Measurements from ENCODE around the gene PTPRE.

The PTPRE gene

GRCh38 chr10:128071417-128071782 is 164.5 kb downstream of the PTPRE start:
- H3K27me3 ChIP-seq (ENCODE audit: insufficient read depth, poor library complexity, severe bottlenecking): no peaks in the 10 kb centered on the region
- no peak overlapping the region for H3K27ac ChIP-seq (replicated peaks)
- H3K4me3 ChIP-seq (replicated peaks; ENCODE audit: insufficient read depth, low read length): no peak overlapping the region
- no peak for DNase-seq (ENCODE audit: low read depth in 1 of 2, low spot score in 1 of 2)
- TF ChIP-seq SPI1 (IDR thresholded peaks at IDR 0.05; ENCODE audit: borderline replicate concordance, low read depth): no peak
- no peak for TF ChIP-seq GABPA (IDR thresholded peaks at IDR 0.05; ENCODE audit: low read depth)
- TF ChIP-seq, protein P1, sequence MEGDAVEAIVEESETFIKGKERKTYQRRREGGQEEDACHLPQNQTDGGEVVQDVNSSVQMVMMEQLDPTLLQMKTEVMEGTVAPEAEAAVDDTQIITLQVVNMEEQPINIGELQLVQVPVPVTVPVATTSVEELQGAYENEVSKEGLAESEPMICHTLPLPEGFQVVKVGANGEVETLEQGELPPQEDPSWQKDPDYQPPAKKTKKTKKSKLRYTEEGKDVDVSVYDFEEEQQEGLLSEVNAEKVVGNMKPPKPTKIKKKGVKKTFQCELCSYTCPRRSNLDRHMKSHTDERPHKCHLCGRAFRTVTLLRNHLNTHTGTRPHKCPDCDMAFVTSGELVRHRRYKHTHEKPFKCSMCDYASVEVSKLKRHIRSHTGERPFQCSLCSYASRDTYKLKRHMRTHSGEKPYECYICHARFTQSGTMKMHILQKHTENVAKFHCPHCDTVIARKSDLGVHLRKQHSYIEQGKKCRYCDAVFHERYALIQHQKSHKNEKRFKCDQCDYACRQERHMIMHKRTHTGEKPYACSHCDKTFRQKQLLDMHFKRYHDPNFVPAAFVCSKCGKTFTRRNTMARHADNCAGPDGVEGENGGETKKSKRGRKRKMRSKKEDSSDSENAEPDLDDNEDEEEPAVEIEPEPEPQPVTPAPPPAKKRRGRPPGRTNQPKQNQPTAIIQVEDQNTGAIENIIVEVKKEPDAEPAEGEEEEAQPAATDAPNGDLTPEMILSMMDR (IDR thresholded peaks at IDR 0.05; ENCODE audit: insufficient read depth, low read length): no peak
- TF ChIP-seq POLR2AphosphoS5 (IDR thresholded peaks at IDR 0.05; ENCODE audit: low read depth): no peak
- TF ChIP-seq, protein P2, sequence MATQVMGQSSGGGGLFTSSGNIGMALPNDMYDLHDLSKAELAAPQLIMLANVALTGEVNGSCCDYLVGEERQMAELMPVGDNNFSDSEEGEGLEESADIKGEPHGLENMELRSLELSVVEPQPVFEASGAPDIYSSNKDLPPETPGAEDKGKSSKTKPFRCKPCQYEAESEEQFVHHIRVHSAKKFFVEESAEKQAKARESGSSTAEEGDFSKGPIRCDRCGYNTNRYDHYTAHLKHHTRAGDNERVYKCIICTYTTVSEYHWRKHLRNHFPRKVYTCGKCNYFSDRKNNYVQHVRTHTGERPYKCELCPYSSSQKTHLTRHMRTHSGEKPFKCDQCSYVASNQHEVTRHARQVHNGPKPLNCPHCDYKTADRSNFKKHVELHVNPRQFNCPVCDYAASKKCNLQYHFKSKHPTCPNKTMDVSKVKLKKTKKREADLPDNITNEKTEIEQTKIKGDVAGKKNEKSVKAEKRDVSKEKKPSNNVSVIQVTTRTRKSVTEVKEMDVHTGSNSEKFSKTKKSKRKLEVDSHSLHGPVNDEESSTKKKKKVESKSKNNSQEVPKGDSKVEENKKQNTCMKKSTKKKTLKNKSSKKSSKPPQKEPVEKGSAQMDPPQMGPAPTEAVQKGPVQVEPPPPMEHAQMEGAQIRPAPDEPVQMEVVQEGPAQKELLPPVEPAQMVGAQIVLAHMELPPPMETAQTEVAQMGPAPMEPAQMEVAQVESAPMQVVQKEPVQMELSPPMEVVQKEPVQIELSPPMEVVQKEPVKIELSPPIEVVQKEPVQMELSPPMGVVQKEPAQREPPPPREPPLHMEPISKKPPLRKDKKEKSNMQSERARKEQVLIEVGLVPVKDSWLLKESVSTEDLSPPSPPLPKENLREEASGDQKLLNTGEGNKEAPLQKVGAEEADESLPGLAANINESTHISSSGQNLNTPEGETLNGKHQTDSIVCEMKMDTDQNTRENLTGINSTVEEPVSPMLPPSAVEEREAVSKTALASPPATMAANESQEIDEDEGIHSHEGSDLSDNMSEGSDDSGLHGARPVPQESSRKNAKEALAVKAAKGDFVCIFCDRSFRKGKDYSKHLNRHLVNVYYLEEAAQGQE (IDR thresholded peaks at IDR 0.05; ENCODE audit: insufficient replicate concordance, low read depth): no peak

- TF ChIP-seq, protein P1 (IDR thresholded peaks at IDR 0.05; ENCODE audit: insufficient read depth, low read length): no peak
- TF ChIP-seq, protein P2 (IDR thresholded peaks at IDR 0.05; ENCODE audit: insufficient replicate concordance, low read depth): no peak
- TF ChIP-seq POLR2AphosphoS5 (IDR thresholded peaks at IDR 0.05; ENCODE audit: low read depth) (no peak), GABPA (IDR thresholded peaks at IDR 0.05; ENCODE audit: low read depth) (no peak), SPI1 (IDR thresholded peaks at IDR 0.05; ENCODE audit: borderline replicate concordance, low read depth) (no peak)
- no peak for DNase-seq (ENCODE audit: low read depth in 1 of 2, low spot score in 1 of 2)
- Histone ChIP-seq H3K27ac (replicated peaks) (no peak overlapping the region), H3K27me3 (ENCODE audit: insufficient read depth, poor library complexity, severe bottlenecking) (no peaks in the 10 kb centered on the region), H3K4me3 (replicated peaks; ENCODE audit: insufficient read depth, low read length) (no peak overlapping the region)
These were observed 165.1 kb downstream of the PTPRE start for GRCh38 chr10:128072046-128072445.

DNA sequence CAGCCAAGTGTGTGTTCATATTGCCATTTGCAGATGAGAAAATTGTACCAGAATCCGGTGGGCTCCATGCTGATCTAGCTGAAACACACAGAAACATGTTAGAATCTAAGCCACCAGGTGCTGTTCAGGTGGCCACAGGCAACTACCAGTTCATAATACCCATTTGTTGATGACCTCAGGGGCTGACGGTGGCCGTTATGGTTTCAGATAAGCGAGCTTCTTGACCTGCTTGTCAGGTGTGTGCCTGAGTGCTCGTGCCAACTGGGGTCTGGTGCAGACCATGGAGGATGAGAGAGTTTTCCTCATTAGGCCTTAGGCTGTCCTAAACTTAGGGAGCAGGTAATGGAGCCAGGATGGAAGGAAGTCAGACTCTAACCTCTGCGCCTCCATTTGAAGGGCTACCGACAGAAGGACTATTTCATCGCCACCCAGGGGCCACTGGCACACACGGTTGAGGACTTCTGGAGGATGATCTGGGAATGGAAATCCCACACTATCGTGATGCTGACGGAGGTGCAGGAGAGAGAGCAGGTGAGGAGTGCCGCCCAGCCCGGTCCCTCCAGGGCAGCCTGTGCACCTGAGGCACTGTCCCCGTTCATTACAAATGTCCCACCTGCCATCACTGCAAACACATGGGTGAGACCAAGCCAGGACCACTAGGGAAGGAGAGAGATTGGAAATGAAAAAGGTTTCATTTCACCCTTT is 166.2 kb downstream of the PTPRE start:
- Histone ChIP-seq H3K27me3 (ENCODE audit: insufficient read depth, poor library complexity, severe bottlenecking) (no peaks in the 10 kb centered on the region), H3K27ac (replicated peaks) (no peak overlapping the region), H3K4me3 (replicated peaks; ENCODE audit: insufficient read depth, low read length) (no peak overlapping the region)
- no peak for DNase-seq (ENCODE audit: low read depth in 1 of 2, low spot score in 1 of 2)
- TF ChIP-seq, protein P2 (IDR thresholded peaks at IDR 0.05; ENCODE audit: insufficient replicate concordance, low read depth): no peak
- no peak for TF ChIP-seq POLR2AphosphoS5 (IDR thresholded peaks at IDR 0.05; ENCODE audit: low read depth)
- TF ChIP-seq SPI1 (IDR thresholded peaks at IDR 0.05; ENCODE audit: borderline replicate concordance, low read depth): no peak
- no peak for TF ChIP-seq GABPA (IDR thresholded peaks at IDR 0.05; ENCODE audit: low read depth)
- TF ChIP-seq, protein P1 (IDR thresholded peaks at IDR 0.05; ENCODE audit: insufficient read depth, low read length): no peak

All from HL-60 (cell line).